ENCODE data around the gene ACOX1. TPM values are rescaled to one million over a fixed set of nuclear protein-coding genes. Genes with fewer than 3 reads are reported as not detected.

ACOX1 gene
- total RNA-seq, 1 donor from 2014 or later: 64.6 TPM

GRCh38 chr17:75920045-75920560 lies 58.9 kb downstream of the ACOX1 start:
- ATAC-seq: no peak
- intact Hi-C loops (cut with DNase I): no loop called here
- no peak for DNase-seq (ENCODE audit: low spot score)

GRCh38 chr17:75919611-75920010 lies 59.4 kb downstream of the ACOX1 start:
- ATAC-seq (no peak), DNase-seq (ENCODE audit: low spot score) (no peak)
- intact Hi-C loops (cut with DNase I): no loop called here

GRCh38 chr17:75917917-75918445 lies 61.0 kb downstream of the ACOX1 start:
- no peak for DNase-seq (ENCODE audit: low spot score)
- intact Hi-C loops (cut with DNase I): no loop called here
- no peak for ATAC-seq

- DNase-seq (ENCODE audit: low spot score): no peak
- intact Hi-C loops (cut with DNase I): no loop called here
- no peak for ATAC-seq
Observed at GRCh38 chr17:75917141-75917916, 61.6 kb downstream of the ACOX1 start.

- intact Hi-C loops (cut with DNase I): no loop called here
- ATAC-seq: no peak
- DNase-seq (ENCODE audit: low spot score): no peak
Observed at GRCh38 chr17:75915268-75915667, 63.7 kb downstream of the ACOX1 start.

- DNase-seq (ENCODE audit: low spot score): no peak
- intact Hi-C loops (cut with DNase I): no loop called here
Observed at GRCh38 chr17:75914643-75915267, 64.2 kb downstream of the ACOX1 start.

GRCh38 chr17:75913537-75914210 lies 65.3 kb downstream of the ACOX1 start:
- intact Hi-C loops (cut with DNase I): no loop called here
- ATAC-seq (no peak), DNase-seq (ENCODE audit: low spot score) (no peak)

More at GRCh38 chr17:75914643-75915267, 64.2 kb downstream of the ACOX1 start:
- no peak for ATAC-seq

- DNase-seq (ENCODE audit: low spot score) (no peak), ATAC-seq (no peak)
- intact Hi-C loops (cut with DNase I): no loop called here
Observed at GRCh38 chr17:75910699-75911098, 68.3 kb downstream of the ACOX1 start.

- intact Hi-C loops (cut with DNase I): loop anchor here (5.0 kb wide), 1 partner anchor 97 kb away; no protein-coding TSS in a partner anchor
- DNase-seq (ENCODE audit: low spot score): no peak
- peak; percentile 8 for ATAC-seq
Observed at GRCh38 chr17:75909812-75910274, 69.1 kb downstream of the ACOX1 start.

- intact Hi-C loops (cut with DNase I): loop anchor here (5.0 kb wide), 1 partner anchor 98 kb away; no protein-coding TSS in a partner anchor
- DNase-seq (ENCODE audit: low spot score) (no peak), ATAC-seq (no peak)
Observed at GRCh38 chr17:75909051-75909811, 69.7 kb downstream of the ACOX1 start.

GRCh38 chr17:75908201-75908600 lies 70.8 kb downstream of the ACOX1 start:
- ATAC-seq (no peak), DNase-seq (ENCODE audit: low spot score) (no peak)
- intact Hi-C loops (cut with DNase I): loop anchor here (5.0 kb wide), 1 partner anchor 99 kb away; no protein-coding TSS in a partner anchor

- DNase-seq (ENCODE audit: low spot score): no peak
- ATAC-seq: no peak
- intact Hi-C loops (cut with DNase I): loop anchor here (5.0 kb wide), 1 partner anchor 101 kb away; no protein-coding TSS in a partner anchor
Observed at GRCh38 chr17:75906143-75906884, 72.7 kb downstream of the ACOX1 start.

GRCh38 chr17:75904749-75905521 lies 74.0 kb downstream of the ACOX1 start, which contains the start of gene MRPL38:
Gene MRPL38, minus strand, starts transcription at chr17:75904884. Its CDS starts 9 bp downstream, at chr17:75904875.
- intact Hi-C loops (cut with DNase I): loop anchor here (5.0 kb wide), 1 partner anchor 102 kb away; no protein-coding TSS in a partner anchor
- peak; percentile 93 for DNase-seq (ENCODE audit: low spot score)
- ATAC-seq: peak; percentile 96

GRCh38 chr17:75902406-75902805 lies 76.6 kb downstream of the ACOX1 start:
- DNase-seq (ENCODE audit: low spot score) (no peak), ATAC-seq (no peak)
- intact Hi-C loops (cut with DNase I): no loop called here

GRCh38 chr17:75901727-75902126 lies 77.2 kb downstream of the ACOX1 start:
- no peak for DNase-seq (ENCODE audit: low spot score)
- no peak for ATAC-seq
- intact Hi-C loops (cut with DNase I): no loop called here

- DNase-seq (ENCODE audit: low spot score) (no peak), ATAC-seq (no peak)
- intact Hi-C loops (cut with DNase I): no loop called here
Observed at GRCh38 chr17:75900691-75901533, 78.1 kb downstream of the ACOX1 start.
